RWPE1 (cell line): ENCODE data around the gene KCNH1.
"Not testable (repeated sequence)": the region's sequence is repeated elsewhere in the genome, so short reads cannot be mapped to it uniquely, and the experiment has no call there.

Experiments used
- CTCF ChIA-PET: fragments of 350-600 bp; sonication (Branson Sonifier 250); formaldehyde crosslinking; extraction: SDS; loops from one replicate; lab custom pipeline; 2021; lab: Yijun Ruan, JAX
- POLR2A ChIA-PET: fragments of 400-600 bp; formaldehyde crosslinking; extraction: SDS; loops from one replicate; lab custom pipeline; 2020; ENCODE audit warnings: antibody characterized with exemption; ENCODE audit not compliant: low non-redundant PET; lab: Yijun Ruan, JAX
- DNase-seq: peaks from one replicate; pipeline ENCODE4 v3.0.0; 2012; ENCODE audit warnings: low spot score
- H3K27ac ChIP-seq: fragments of 450-650 bp; 2 replicates; pipeline ENCODE4 v1.5.1; 2017
- CTCF ChIP-seq: fragments of 450-650 bp; conservative IDR thresholded peaks from 2 replicates; pipeline ENCODE4 v1.5.1; 2017; ENCODE audit warnings: low read depth, mild to moderate bottlenecking

The KCNH1 gene

GRCh38 chr1:211091867-211092266 lies 42.1 kb downstream of the KCNH1 start:
- POLR2A ChIA-PET, result no interaction called here
- no peak for DNase-seq
- no peak overlapping the region for H3K27ac ChIP-seq
- CTCF ChIA-PET, result no interaction called here
- no peak for TF ChIP-seq CTCF

DNA sequence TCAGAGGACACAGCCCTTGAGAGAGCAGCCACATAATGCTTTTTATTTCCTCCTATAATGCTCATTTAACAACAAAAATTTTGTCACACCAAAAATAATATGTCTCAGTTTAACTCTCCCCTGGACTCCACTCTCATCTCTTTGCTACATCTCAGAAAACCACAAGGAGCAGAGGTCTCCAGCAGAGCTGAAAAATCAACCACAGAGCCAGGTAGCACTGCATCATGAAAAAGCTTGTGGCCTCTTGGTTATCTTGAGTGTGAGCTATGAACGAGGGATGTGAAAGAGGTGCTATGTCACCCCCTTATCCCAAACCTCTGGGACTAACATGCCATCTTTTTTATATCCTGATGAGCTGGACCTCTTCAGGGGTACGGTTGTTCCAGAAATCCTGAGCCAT lies 44.4 kb downstream of the KCNH1 start:
- POLR2A ChIA-PET, result no interaction called here
- DNase-seq, result no peak
- H3K27ac ChIP-seq, result no peak overlapping the region
- CTCF ChIA-PET, result no interaction called here
- TF ChIP-seq CTCF, result no peak

- CTCF ChIA-PET, result no interaction called here
- no peak for DNase-seq
- no peak for TF ChIP-seq CTCF
- POLR2A ChIA-PET, result no interaction called here
- no peak overlapping the region for H3K27ac ChIP-seq
These were observed 45.8 kb downstream of the KCNH1 start for GRCh38 chr1:211088156-211088555.

DNA sequence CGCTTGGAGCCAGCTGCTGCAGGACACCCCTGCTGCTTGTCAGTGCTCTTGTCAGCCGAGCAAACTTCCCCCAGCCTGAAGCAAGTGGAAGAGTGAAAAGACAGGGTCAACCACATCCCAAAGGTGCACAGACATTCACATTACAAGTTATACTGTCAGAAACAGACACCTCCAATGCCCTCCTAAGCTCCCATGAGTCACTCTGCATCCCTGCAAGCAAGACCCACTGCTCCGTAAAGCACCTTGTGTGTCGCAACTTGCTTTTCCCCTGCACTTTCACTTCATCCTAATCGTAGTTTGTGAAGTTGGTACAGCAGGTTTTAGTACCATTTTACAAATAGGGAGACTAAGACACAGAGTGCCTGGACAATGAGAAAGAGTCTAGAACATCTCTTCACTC lies 51.1 kb downstream of the KCNH1 start:
- ChIA-PET POLR2A (no interaction called here), CTCF (interaction anchor here (0.6 kb wide), 1 partner anchor 962 kb away, joined by 3 read pairs; no protein-coding TSS in a partner anchor)
- TF ChIP-seq CTCF, result no peak
- no peak overlapping the region for H3K27ac ChIP-seq
- DNase-seq, result peak; percentile 9

DNA sequence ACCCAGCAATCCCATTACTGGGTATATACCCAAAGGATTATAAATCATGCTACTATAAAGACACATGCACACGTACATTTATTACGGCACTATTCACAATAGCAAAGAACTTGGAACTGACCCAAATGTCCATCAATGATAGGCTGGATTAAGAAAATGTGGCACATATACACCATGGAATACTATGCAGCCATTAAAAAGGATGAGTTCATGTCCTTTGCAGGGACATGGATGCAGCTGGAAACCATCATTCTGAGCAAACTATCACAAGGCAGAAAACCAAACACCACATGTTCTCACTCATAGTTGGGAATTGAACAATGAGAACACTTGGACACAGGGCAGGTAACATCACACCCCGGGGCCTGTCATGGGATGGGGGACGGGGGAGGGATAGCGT lies 52.5 kb downstream of the KCNH1 start:
- H3K27ac ChIP-seq, DNase-seq, CTCF ChIA-PET, POLR2A ChIA-PET: not testable (repeated sequence)

DNA sequence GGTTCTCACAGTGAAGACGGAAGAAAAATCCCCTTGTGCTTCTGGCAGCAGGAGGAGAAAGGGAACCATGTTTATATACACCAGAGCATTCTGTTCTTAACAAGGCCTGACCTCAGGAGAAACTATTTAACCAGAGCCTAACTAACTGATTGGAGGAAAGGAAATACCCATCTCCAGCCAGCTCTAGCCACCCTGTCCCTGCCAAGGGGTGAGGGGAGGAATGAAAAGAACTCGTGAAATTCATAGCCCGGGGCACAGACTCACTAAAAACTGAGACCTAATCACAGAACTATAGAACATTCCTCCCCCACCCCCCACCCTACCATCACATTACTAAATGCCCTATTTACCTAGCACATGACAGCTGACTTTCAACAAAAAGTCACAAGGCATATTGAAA lies 65.0 kb downstream of the KCNH1 start:
- ChIA-PET CTCF (no interaction called here), POLR2A (no interaction called here)
- no peak for DNase-seq
- no peak overlapping the region for H3K27ac ChIP-seq
- TF ChIP-seq CTCF, result no peak

DNA sequence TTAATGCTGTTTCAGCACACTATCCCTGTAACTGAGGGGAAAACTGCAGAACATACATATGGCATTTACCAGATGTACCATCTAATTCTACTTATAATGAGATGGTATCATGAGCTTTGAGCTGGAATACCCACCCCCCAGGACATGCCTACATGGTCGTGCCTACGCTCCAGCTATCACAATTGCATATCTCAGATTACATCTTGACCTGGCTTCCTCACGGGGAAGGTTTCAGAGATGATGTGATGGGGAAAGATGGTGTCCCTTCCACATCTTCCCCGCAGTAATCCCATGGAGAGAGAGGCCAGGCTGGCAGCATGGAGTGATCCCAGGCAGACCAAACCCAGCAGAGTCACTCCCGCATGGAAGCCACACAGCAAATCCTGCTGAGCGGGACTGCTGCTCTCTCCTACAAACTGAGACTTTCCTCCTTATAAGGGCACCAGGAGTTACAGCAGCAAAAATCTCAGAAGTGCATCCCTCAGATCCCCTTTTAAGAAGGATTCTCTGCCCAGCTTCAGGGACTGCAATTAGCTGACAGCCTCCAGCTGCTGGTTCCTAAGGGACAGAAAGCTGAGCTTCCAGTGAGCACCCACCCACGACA lies 67.1 kb downstream of the KCNH1 start:
- H3K27ac ChIP-seq, result no peak overlapping the region
- POLR2A ChIA-PET, result no interaction called here
- DNase-seq, result no peak
- CTCF ChIA-PET, result no interaction called here
- no peak for TF ChIP-seq CTCF

DNA sequence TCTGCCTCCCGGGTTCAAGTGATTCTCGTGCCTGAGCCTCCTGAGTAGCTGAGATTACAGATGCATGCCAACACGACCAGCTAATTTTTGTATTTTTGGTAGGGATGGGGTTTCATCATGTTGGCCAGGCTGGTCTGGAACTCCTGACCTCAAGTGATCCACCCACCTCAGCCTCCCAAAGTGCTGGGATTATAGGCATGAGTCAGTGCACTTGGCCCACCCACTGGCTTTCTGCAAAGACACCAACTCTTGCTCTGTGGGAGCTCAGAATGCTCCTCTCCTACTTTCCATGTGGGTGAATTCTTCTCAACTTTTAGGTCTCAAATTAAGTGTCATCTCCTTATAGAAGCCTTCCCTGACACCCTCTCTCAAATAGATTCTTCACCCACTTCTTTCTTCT lies 92.1 kb downstream of the KCNH1 start:
- CTCF ChIA-PET, H3K27ac ChIP-seq, DNase-seq, POLR2A ChIA-PET: not testable (repeated sequence)
